HG03460 (cell line): ENCODE measurements around the gene JHY.
"Not testable (repeated sequence)": the region's sequence is repeated elsewhere in the genome, so short reads cannot be mapped to it uniquely, and the experiment has no call there.

Source experiments
- ATAC-seq: cut with Tn5 transposase; IDR thresholded peaks from one replicate; pipeline ENCODE4 v1.9.1; 2021; ENCODE audit not compliant: unreplicated experiment

The JHY gene

DNA sequence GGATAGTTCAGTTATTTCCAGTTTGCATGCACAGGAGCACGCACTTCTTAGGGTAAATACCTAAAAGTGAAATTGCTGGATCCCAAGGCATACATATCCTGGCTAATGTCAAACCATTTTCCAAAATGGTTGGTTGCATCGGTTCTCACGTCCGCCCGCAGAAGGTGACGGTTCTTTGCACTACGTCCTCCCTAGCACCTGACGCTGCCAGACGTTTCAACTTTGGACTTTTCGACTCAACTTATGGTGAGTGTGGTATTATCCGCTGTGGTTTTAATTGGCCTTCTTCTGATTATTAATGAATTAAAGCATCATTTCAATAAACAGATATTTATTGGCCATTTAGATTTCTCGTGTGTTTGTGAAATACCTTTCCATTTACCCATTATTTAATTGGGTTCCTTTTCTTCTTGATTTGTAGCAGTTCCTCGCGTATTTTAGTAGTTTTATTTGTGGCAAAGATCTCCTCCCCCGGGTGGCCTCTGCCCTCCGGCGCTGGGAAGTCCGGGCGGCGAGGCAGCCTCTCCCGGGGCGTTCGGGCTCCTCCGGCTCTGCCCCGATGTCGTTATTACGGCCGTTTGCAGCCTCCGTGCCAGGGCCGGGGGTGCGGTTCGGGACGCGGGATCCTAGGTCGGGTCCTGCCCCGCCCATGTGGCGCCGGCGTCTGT lies at the start of gene JHY:
JHY (plus strand) TSS at position 571 of the 668 bp plus-strand sequence. CDS start 3,091 bp downstream, outside the sequence.
- ATAC-seq: no peak

DNA sequence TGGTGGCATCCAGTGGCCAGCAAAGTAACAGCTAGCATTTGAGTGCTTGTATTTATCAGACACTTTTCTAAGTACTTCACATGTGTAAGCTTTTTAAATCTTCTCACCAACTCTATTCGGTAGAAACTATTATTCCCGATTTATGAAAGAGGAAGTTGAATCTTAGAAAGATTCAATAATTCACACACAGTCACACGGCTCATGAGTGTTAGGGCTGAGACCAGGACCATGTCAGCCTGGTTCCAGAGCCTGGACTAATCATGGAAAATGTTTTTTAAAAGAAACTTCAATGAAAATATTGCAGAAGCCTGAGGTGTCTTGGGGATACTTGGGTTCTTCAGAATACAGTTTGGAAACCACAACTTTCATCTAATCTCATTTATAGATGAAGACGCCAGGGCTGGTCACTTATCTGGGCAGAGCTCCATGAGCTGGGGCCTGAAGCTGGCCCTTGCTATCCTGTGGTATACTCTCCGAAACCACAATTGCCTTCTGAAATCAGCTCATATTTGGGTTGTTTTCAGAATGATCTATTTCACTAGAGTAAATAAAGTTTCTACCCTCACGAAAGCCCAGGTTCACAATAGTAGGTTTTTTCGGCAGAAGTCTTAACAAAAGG lies 48.6 kb upstream of the JHY start:
- no peak for ATAC-seq

DNA sequence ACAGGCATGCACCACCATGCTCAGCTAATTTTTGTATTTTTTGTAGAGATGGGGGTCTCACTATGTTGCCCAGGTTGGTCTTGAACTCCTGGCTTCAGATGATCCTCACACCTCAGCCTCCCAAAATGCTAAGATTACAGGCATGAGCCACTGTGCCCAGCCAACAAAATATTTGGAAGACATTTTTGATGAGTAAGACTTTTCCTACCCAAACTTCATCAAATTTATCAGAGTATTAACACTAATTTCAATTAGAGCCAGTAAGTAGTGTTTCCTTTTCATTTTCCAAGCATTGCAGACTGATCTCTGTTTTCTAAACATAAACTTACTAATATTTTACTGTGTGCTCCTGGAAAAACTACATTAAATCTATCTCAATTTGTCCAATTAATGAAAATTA lies 45.6 kb upstream of the JHY start:
- no peak for ATAC-seq

DNA sequence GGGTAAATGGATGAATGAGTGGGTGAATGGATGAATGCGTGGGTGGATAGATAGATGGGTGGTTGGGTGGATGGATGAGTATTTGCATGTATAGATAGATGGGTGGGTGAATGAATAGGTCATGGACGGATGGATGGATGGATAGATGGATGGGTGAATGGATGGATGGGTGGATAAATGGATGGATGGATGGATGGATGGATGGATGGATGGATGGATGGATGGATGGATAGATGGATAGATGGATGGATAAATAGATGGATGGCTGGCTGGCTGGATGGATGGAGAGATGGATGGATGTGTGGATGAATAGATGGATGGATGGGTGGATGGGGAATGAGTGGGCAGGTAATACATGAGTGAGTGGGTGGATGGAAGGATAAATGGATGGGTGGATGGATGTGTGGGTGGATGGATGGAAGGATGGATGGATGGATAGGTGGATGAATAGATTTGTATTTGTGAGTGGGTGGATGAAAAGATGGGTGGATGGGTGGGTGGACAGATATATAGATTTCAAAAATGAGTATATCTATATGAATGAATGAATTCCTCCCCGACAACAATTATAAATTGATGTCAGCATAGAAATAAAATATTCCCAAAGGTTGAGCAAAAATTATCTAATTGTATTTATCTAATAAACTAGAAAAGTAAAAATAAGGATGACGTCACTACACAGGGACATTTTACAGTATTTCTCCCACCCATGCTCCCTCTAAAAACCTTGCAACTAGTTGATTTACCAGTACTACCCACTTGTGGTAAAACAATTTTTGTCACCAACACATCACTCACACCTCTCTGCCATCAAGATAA lies 44.8 kb upstream of the JHY start:
- ATAC-seq: no peak

DNA sequence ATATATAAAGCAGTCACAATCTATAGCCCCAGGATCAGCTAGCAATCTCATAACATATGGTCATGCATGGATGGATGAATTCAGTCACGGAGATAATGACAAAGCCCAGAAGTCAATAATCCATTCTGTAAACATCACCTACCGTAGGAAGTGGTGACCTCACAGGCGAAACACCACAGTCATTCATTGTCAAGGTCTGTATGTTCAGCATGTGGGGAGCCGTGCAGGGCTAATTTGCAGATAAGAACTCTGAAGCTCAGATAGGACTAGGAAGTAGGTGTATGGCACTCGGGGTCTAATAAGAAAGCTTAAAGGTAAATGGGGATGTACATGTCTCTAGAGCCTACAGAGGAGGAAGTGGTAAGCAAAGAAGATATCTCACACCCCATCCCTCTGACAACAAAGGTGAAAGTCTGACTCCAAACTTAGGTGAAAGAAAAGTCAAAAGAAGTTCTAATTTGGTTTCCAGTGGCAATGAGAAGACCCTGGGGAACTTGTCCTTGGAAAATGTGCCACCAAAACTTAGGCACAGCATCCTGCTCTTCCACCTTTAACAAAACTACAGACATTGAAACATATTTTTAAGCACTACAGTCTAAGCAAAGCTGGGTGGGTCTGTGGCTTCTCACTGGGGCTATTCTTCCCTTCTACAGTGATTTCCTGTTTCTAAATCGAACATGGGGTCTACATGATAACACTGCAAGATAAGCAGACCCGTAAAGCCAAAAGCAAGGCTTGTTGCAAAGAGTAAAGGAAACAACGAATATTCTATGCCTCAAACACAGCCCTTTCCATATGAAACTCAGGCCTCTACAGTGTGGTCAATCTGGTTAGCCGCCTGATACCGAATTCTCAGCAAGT lies 39.0 kb upstream of the JHY start:
- ATAC-seq: peak; percentile 70

DNA sequence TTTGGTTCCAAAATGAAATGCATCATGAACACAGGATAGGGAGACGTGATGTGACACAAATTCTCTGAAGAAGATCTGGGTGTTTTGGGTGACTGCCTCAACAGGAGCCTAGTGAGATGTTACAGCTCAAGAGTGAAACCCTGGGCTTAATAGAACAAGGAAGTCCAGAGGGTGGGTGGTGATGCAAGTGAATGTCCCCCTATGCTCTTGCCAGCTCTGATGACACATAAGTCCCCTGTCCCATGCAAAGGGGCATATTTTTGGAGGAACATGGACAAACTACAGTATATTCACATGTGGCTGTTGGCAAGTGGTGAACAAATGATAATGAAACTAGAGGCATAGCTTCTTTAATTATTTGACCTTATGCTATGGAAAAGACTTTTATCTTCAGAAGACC lies 35.1 kb upstream of the JHY start:
- no peak for ATAC-seq

DNA sequence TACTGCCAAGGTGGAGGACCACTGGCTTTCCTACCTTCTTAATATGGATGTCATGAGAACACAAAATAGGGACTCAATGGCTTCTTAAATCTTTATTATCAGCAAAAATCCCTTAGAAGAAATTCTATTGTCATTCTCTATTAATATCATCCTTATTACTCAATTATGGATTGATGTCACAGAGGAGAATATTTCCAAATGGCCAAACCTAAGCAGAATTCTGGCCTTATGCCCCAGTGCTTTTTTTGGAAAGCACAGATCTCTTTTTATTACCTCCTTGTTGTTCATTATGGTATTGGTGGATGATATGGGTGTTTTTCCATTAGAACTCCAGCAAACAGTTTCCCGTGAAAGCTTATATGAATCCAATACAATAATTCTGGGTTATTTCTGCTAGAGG lies 34.4 kb upstream of the JHY start:
- ATAC-seq: no peak

DNA sequence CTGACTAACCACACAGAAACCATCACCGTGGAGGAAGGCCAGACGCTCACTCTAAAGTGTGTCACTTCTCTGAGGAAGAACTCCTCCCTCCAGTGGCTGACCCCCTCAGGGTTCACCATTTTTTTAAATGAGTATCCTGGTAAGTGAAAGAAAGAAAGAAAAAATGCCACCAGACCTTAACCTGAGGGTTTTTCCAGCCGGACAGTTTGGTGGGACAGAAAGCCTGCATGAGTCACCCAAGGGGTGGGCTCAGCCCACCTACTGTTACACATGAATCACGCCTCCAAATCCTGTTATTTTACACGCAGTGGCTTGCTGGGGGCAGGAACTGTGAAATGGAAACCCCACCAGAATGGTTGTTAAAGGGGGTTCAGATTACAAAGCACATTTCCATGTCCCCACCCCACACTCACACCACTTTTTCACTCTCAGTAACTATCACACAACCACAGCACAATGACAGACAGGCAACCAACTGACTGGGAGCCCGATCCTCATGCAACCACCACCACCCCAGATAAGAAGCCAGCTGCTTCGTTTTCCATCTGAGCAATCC lies 32.4 kb upstream of the JHY start:
- ATAC-seq: no peak

DNA sequence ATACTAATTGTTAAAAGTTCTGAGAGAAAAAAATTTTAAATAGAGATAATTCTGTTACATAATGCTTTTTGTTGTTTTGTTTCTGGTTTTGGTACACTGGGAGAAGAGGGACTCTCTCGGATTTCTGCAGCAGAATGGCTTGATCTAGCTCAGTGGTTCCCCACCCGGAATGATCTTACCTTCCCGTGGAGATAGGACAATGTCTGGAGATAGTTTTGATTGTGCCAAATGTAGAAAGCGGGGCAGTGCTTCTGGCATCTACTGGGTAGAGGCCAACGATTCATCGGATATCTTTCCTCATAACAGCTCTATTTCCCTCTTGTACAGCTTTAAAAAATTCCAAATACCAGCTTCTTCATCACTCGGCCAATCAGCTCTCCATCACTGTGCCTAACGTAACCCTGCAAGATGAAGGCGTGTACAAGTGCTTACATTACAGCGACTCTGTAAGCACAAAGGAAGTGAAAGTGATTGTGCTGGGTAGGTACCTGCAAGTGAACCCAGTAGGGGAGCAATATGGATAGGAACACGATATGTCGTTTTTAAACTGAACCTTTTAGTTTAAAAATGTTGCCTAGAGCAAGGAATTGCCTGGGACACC lies 31.1 kb upstream of the JHY start:
- ATAC-seq: no peak

DNA sequence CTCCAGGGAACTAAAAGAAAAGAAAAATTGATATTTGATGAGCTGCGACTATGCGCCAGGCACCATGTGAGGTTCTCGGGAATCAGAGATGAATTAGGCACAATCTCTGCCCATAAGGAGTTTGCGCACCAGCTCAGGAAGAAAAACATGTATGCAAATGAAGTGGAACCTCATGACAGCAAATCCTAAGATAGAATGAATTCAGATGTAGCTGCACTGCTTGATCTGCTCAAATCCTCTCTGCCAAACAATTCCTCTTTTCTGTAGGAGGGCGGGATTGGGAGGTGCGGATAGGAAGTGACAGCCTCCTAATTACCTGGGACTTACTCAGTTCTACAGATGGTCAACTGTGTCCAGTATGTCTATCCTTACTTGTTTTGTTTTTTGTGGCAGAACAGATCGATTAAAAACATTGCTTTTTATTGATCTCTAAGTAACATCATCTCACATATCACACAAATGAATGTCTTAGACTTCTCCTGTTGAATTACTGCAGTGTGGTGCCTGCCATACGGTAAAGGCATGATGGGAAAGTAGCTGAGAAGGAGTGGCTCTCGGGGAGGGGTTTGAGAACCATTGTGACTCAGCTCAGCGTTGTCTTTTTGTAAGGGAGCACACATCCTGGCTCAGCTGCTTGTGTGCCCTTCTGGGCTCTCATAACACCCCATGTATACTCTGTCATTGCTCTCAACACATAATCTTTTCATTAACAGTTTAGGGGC lies 30.3 kb upstream of the JHY start:
- ATAC-seq: no peak

DNA sequence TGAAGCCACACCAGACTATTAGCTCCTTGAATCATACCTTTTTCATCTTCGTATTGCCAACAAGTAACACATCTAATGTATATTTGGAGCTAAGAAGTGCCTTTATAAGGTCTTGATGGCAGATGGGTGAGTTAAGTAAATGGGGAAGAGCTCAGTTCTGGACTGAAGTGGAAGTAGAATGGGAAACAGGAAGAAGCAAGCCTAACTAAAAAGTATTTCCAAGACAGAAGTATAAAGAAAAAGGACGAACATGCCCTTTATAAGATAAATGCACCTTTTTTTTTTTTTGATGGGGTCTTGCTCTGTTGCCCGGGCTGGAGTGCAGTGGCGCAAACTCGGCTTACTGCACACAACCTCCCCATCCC lies 29.8 kb upstream of the JHY start:
- no peak for ATAC-seq

DNA sequence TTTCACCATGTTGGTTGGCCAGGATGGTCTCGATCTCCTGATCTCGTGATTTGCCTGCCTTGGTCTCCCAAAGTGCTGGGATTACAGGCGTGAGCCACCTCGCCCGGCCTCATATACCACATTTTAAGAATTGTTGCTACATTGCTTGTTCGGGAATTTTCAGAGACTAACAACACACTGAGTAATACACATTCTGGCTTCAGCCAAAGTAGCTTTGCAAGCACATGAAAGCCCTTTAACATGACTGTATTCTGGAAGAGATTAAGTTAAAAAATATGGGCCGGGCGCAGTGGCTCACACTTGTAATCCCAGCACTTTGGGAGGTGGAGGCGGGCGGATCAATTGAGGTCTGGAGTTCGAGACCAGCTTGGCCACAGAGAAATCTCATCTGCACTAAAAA lies 29.3 kb upstream of the JHY start:
- ATAC-seq: no peak

DNA sequence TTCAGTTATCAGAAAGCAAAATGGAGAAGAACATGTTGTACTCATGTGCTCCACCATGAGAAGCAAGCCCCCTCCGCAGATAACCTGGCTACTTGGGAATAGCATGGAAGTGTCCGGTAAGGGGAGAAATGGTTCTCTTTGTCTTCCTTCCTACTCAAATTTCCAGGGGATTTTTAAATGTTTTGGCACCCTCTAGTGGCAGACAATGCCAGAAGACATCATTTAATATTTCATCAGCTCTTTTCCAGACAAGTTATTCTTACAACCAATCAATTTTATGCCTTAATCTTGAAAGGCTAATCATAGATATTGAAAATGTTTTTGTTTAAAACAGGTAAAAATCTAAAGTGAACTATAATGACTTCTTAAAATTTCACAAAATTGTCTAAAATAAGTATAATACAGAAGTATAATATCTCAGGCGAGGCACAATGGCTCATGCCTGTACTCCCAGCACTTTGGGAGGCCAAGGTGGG lies 28.6 kb upstream of the JHY start:
- no peak for ATAC-seq

DNA sequence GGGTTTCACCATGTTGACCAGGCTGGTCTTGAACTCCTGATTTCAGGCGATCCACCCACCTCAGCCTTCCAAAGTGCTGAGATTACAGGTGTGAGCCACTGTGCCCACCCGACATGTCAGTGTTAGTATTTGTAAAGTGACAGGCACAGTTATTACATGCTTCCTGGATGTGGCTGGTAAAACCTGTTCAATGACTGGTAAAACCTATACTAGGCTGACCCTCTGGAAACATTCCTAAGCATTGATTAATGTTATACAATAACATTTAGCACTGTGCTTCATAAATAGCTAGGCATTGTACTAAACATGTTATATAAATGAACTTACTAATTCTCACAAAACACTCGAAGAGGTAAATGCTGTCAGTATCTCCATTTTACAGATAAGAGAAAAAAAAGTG lies 20.9 kb upstream of the JHY start:
- ATAC-seq: no peak

DNA sequence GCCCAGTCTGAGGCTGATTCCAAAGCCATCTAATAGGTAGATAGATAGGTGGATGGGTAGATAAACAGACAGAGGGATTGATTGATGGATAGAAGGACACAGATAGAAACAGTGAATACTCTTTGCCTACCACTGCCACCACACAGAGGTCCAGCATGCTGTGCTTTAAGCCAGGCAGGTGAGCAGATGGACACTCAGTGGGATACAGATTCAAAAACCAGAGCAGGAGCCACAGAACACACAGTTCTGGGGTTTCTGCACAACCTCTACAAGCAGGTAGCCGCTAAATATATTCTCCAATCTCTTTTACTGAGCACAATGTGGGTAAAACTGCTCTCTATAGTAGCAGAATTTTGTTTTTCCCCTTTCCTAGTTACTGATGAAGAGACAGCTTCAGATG lies 20.5 kb upstream of the JHY start:
- ATAC-seq: no peak

DNA sequence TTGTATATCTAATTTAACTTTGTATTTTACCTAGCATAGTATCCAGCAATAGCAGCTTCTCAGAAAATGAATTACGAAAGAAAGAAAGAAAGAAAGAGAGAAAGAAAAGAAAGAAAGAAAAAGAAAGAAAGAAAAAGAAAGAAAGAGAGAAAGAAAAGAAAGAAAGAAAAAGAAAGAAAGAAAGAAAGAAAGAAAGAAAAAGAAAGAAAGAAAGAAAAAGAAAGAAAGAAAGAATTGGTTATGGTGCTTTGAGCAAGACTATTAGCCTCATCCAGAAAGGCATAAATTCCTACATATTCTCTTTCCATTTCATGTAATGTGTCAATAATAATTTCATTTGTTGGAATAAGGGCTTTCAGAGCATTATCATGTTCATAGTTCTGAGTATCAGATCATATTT lies 19.4 kb upstream of the JHY start:
- ATAC-seq: not testable (repeated sequence)

DNA sequence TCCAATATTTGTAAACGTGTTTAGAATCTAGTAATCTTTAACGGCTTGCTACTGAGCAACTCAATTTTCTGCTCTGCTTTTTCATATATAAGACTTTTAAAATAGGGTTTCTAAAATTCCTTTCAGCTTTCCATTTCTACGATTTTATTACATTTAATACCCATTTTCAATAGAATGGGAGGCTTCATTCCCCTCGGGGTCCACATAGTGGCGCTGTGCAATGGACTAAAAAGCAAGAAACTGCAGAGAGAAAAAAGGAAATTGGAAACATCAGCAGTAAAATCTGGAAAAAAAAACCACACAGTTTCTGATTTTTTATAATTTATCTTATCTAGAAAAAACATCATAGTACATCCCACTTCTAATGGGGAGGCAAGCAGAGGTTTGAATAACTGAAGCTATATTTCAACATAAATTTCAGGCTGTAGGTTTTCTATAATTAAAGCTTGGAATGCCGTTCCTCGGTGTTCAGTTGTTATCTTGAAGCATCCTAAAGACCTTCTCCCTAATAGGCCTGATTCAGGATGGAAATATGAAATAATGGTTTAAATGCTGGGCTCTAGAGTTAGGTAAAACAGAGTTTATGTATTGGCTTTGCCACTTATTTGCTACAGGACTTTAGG lies 18.7 kb upstream of the JHY start:
- no peak for ATAC-seq

DNA sequence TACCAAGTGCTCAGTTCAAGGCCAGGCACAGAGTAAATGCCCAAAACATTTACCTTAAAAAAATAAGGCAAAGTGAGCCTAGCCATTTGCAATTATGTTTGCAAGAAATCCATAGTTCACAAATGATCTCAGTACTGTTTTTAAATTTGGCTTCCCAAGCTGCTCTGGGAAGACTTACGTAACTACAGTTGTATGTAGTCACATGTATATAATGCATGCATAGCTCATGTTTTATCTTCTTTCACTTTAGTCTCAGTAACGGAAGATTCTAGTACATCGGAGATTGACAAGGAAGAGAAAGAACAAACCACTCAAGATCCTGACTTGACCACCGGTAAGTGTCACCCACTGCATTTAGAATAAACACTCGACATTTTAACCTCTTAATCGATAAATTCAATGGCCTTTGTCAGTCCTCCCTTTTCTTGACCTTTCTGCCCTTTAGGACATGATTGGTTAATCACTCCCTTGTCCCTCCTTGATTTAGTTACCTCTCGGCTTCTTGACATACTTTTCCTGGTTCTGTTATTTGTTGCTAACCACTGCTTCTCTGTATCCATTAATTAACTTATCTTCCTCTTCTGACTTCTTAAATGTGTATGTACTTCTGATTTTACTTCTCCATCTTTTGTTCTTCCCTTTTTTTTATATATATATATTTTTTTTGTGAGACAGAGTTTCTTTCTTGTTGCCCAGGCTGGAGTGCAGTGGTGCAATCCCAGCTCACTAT lies 18.0 kb upstream of the JHY start:
- ATAC-seq: no peak

DNA sequence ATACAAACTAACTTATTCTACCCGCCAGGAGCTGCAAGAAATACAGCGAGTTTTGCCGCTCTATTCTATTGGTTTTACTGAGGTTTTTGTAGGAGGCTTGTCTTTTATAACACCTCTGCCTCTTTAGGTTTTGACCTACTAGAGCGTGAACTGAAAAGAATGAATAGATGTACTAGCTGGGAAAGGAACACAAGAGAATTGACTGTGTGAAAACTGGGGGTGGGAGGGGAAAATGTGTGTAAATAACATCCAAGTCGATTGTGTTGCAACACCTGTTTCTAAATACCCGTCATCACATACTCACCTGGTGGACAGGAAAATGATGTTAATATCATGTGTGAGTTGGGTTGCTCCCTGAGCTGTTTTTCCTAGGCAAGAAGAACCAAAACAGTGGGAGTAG lies 12.9 kb upstream of the JHY start:
- no peak for ATAC-seq
